Activated T-cell treated with anti-CD3 and anti-CD28 coated beads for 4 hours (primary cell): ENCODE measurements around the gene CIRBP.

ENCODE experiments used
- DNase-seq: peaks from one replicate; pipeline ENCODE4 v3.0.0-alpha.2; 2020

Gene CIRBP

GRCh38 chr19:1269478-1270212, 513 bp downstream of the CIRBP start:
- peak; percentile 75 for DNase-seq

DNA sequence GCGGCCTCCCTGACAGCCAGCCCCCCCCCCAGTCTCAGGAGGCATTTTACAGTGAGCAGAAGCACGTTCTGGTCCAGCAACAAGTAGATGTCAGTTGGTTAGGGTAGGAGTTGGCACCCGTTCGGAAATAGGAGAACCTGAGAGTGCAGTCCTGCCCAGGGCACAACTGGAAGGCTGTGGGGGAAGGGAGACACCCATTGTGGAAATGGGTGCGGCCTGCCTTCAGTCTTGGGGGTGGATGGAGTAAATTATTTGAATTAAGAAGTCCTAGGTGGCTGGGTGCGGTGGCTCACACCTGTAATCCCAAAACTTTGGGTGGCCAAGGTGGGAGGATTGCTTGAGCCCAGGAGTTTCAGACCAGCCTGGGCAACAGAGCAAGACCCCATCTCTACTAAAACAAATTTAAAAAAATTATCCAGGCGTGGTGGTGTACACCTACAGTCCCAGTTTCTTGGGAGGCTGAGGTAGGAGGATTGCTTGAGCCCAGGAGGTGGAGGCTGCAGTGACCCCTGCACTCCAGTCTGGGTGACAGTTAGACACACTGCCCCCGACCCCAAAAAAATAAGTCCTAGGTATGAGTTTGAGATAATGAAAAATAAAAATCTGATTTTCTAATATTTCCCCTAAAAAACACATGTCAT, 1.2 kb downstream of the CIRBP start:
- DNase-seq: no peak

DNA sequence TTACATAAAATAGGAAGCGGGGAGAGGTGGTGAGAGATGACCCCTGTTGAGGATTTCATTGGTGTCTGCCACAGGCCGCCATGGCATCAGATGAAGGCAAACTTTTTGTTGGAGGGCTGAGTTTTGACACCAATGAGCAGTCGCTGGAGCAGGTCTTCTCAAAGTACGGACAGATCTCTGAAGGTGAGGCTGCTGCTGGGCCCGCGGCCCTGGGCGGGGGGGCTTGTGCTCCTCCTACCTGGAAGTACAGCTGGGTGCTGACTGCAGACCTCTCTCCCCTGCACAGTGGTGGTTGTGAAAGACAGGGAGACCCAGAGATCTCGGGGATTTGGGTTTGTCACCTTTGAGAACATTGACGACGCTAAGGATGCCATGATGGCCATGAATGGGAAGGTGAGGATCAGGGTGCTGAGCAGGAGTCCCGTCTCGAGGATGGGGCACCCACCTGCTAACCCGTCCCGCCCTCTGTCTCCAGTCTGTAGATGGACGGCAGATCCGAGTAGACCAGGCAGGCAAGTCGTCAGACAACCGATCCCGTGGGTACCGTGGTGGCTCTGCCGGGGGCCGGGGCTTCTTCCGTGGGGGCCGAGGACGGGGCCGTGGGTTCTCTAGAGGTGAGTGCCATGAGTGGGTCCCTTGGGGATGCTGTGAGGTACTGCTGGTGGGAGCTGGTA, 1.9 kb downstream of the CIRBP start:
- no peak for DNase-seq

- DNase-seq: no peak
Observed at GRCh38 chr19:1271528-1272422, 2.6 kb downstream of the CIRBP start.

DNA sequence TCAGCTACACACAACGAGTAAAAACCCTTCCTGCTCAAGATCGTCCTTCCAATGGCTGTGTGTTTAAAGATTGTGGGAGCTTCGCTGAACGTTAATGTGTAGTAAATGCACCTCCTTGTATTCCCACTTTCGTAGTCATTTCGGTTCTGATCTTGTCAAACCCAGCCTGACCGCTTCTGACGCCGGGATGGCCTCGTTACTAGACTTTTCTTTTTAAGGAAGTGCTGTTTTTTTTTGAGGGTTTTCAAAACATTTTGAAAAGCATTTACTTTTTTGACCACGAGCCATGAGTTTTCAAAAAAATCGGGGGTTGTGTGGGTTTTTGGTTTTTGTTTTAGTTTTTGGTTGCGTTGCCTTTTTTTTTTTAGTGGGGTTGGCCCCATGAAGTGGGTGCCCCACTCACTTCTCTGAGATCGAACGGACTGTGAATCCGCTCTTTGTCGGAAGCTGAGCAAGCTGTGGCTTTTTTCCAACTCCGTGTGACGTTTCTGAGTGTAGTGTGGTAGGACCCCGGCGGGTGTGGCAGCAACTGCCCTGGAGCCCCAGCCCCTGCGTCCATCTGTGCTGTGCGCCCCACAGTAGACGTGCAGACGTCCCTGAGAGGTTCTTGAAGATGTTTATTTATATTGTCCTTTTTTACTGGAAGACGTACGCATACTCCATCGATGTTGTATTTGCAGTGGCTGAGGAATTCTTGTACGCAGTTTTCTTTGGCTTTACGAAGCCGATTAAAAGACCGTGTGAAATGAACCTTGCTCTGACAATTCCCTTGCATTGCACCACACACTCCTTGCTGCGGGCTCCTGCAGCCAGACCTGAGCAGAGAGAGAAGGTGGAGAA, 3.5 kb downstream of the CIRBP start:
- no peak for DNase-seq

DNA sequence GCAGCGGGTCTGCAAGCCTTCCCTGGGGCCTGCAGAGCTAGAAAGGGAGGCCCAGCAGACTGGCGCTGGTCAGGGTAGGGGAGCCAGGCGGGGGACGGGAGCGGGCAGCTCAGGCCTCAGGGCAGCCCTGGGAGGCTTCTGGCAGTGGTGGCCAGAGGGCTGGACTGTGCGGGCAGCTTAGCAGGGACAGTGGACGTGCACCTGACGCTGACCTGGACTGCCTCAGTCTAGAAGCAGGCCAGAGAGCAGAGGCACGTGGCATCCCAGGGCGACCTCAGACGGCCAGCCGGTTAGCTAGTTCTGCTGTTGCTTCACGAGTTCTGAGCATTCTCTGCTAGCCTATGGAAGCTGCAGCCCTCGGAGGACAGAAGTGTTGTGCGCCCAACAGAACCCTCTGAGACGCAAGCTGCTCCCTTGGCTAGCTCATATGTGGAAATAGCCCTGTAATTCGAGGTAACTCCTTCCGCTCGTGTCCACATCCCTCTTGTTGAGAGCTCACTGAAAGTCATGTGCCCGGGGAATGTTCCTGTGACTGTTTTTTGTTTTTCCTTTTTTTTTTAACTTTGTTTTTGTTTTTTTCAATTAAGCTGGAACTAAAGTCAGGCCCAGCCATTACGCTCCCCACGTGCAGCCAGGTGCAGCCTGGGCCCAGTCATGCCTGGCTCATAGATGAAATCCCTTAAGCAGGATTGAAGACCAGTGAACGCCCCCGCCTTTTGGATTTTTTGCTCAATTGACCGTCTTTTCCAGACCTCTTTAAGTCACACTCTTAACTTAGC, 4.3 kb downstream of the CIRBP start:
- DNase-seq: no peak

DNA sequence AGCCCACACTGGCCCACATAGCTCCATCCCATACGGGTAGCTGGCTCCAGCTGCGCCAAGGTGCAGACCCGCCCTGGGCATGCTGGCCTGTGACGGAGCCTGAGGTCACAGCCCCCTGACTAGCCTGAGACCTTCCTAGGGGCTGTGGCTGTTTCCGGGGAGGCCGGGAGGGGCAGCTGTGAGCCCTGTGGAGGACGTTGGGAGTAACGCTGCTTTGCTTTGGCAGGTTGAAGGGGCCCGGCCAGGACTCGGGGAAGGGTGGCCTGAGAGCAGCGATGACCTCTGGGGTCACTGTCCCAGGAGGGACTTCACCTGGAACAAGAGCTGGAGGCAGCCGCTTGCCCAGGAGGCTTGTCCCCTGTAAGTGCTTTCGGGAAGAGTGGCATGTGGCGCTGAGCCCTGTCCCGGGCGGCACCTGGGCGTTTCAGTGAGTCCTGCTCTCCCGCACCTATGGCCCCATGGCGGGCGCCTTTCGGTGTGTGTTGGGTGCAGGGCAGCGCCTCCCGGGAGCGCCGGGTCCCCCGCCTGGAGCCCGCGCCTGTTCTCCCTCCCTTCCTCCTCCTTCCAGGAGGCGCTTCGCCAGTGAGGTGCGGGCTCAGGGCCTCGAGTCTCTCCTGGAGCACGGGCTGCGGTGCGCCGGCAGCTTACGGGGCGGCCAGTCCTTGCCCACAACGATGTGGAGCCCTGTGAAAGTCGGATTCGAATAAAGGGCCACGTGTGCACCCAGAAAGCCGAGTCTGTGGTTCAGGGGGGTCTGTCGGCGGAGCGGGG, 5.1 kb downstream of the CIRBP start:
- DNase-seq: no peak

DNA sequence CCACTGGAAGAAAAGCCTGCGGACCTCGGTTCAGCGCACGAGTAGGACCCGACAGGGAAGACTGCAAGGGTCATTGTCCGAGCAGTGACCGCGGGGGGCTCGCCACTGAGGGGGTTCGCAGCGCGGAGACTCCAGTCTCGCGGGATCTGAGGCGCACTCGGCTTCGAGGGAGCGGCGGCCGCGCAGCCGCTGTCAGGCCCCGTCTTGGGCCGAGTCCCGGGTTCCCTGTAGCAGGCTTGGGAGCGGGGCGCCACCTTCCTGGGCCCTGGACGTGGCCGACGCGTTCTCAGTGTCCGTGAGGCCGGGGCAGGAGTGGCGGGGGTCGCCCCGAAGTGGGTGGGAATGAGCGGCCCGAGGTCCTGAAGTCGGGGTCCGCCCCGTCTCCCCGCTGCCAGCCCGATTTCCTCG, 5.7 kb downstream of the CIRBP start:
- no peak for DNase-seq

- DNase-seq: peak; percentile 96
Observed at GRCh38 chr19:1275260-1275975, 6.3 kb downstream of the CIRBP start, which contains the start of gene FAM174C. TSS of gene FAM174C (plus strand) at chr19:1275530. CDS start at chr19:1275550, 20 bp downstream.

DNA sequence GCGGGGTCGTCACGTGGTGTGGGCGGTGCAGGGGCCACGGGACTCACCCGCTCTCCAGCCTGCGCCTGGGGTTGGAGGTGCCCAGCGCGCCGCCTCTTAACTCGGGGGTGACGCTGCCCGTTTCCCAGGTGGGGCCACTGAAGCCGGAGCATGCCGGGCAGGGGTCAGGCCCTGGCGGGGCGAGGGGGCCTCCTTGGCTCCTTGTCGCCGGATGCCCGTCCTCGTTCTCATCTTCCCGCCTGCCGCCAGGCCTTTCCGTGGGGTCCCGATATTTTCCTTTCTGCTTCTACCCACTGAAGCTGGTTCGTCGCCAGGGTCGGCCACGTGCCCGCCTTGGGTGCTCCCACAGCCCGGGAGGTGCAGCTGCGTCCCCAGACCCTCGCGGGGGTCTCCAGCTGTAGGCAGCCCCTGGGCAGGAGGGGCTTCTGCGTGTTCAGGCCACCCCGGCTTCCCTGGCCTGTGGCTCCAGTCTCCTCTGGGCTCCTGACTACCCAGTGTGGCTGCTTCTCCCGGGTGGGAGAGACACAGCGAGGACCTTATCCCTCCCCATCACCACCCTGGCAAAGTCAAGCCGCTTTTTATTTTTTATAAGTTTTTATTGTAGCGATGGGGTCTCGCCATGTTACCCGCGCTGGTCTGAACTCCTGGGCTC, 7.0 kb downstream of the CIRBP start:
- DNase-seq: no peak

DNA sequence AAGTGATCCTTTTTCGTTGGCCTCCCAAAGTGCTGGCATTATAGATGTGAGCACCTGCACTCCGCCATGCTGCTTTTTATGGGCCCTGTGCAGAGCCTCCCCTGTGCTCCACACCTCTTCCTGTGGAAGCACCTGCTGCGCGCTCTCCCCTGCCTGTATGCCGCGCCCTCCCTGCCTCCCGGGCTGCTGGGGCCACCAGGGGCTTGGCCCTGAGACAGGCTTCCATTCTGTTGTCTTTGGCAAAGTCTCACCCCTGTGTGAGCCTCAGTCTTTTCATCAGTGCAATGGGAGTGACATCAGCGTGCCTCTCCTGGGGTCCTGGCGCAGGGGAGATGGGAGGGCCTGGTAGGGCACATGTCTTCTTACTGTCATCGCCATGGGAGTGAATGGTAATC, 7.5 kb downstream of the CIRBP start:
- DNase-seq: no peak

- no peak for DNase-seq
Observed at GRCh38 chr19:1277061-1277460, 7.9 kb downstream of the CIRBP start.

DNA sequence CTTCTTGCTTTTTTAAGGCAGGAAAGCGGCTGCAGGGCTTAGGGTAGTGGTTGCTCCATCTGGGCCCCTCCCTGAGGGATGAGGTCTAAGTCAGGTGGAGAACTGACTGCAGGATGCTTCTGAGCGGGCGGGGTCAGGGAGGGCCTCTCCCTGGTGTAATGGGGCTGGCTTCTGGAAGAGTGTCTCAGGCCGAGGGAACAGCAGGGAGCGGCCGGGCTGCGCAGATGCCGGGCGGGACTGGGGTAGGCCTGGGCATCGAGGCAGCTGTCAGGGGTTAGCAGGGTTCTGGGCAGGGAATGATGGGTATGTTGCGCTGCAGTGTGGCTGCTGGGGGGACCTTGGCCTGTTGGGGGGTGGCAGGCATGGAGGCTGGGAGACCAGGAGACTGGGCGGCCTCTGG, 8.9 kb downstream of the CIRBP start:
- DNase-seq: no peak

- DNase-seq: no peak
Observed at GRCh38 chr19:1278713-1279660, 9.9 kb downstream of the CIRBP start.

DNA sequence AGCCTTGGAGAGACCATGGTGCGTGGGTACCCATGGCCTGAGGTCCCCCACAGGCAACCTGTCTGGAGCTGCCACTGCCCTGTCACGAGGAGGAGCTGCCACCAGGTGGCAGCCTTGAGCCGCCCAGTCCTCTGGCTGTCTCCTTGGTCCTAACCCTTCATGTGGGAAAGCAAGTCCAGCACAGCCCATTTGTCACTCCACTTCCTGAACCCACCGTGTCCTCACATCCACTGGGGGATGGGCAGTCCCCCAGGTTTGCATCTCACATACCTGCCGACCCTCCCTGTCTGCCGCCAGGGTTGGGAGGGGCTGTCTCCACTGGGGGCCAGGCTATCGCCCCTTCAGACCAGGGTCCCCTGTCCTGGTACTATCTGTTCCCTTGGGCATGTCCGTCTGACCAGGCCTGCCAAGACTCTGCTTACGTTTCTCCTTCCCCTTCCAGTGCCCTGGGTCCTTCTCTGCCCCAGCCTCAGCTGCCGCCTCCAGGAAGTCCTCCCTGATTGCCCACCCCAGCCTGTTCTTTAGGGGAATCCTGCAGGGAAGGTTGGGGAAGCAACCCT, 10.7 kb downstream of the CIRBP start:
- DNase-seq: peak; percentile 57

DNA sequence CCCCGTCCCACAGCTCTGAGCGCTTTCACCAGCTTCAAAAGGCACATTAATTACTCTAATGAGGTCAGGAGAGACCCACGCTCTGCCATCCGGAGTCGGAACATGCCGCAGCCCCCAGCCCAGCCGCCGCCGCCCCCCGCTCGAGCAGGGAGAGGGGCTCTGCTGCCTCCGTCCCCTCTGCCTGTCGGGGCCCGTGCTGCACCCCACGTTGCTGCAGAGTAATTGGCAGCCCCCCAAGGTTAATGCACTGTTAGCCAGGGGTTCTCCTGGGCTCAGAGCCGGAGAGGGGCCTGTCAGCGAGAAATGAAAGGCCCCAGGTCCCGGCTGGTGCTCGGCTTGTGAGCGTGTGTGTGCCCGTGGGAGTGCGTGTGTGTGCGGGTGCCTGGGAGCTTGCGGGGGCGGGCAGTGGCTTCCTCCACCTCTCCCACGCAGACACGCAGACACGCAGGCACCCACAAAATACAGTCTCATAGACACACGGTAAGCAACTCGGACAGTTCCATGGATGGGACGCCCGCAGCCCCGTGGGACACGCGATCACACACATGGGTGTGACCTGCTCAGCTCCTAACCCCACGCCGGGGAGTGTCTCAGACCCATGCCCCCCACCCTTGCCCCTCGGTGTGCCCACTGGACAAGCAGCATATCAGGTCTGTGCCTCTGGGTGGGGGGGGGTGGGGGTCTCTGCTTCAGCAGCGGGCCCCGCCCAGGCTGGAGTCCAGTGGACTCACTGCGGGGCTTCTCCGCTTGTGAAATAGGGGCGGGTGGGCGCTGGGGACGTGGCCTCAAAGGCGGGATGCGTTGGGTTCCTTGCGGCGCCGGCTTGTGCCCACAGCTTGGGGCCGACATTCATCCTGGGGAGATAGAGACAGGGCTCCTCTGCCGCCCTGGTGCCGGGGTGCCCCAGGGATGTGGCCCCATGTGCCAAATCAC, 11.8 kb downstream of the CIRBP start:
- DNase-seq: no peak
